LNCAP (cell line): Measurements from ENCODE around the gene TMEM176A.

Experiments
- TF ChIP-seq, protein P1 (sequence below): fragments of 450-650 bp; IDR thresholded peaks from 2 replicates; pipeline ENCODE4 v1.5.1; 2017; ENCODE audit warnings: mild to moderate bottlenecking

TMEM176A gene

DNA sequence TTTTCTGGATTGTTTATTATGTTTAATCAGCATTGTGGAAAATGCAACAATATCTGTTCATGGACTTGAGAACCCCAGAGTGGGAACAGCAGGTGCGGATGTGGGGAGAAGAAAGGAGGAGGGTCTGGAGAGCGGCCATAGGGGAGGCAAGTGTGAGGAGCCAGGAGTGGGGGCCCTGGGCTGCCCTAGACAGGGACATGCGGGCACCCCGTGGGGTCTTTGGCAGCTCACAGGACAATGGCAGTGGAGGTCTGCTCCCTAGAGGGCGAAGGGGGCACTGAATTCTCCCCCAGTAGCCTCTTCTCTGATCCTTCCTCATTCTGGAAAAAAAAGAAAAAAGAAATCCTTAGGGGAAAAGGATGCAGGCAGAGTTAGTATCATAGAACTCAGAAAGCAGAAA lies 9.3 kb upstream of the TMEM176A start:
- TF ChIP-seq, protein P1, sequence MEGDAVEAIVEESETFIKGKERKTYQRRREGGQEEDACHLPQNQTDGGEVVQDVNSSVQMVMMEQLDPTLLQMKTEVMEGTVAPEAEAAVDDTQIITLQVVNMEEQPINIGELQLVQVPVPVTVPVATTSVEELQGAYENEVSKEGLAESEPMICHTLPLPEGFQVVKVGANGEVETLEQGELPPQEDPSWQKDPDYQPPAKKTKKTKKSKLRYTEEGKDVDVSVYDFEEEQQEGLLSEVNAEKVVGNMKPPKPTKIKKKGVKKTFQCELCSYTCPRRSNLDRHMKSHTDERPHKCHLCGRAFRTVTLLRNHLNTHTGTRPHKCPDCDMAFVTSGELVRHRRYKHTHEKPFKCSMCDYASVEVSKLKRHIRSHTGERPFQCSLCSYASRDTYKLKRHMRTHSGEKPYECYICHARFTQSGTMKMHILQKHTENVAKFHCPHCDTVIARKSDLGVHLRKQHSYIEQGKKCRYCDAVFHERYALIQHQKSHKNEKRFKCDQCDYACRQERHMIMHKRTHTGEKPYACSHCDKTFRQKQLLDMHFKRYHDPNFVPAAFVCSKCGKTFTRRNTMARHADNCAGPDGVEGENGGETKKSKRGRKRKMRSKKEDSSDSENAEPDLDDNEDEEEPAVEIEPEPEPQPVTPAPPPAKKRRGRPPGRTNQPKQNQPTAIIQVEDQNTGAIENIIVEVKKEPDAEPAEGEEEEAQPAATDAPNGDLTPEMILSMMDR, result no peak

- TF ChIP-seq, protein P1, result no peak
Measured at GRCh38 chr7:150791746-150792452, 8.7 kb upstream of the TMEM176A start.

- TF ChIP-seq, protein P1, result no peak
Measured at GRCh38 chr7:150793569-150794238, 6.9 kb upstream of the TMEM176A start.

GRCh38 chr7:150797661-150798060 lies 2.9 kb upstream of the TMEM176A start:
- TF ChIP-seq, protein P1, result no peak

GRCh38 chr7:150799156-150799555 lies 1.4 kb upstream of the TMEM176A start:
- TF ChIP-seq, protein P1, result no peak

- TF ChIP-seq, protein P1, result no peak
Measured at GRCh38 chr7:150799741-150800580, 608 bp upstream of the TMEM176A start, which contains the start of gene TMEM176B. Gene TMEM176B, minus strand, starts transcription at chr7:150800364. Its CDS starts 3,795 bp downstream, at chr7:150796569.

GRCh38 chr7:150801242-150801945 lies 825 bp downstream of the TMEM176A start:
- TF ChIP-seq, protein P1, result no peak
